ENCODE data around the gene RBP4. TPM values are rescaled to one million over a fixed set of nuclear protein-coding genes. Genes with fewer than 3 reads are reported as not detected.
A peak's percentile ranks its signal among the peaks of the same experiment; 100 is the strongest.

RBP4 gene
- total RNA-seq, 2 donors from 2014 or later, result 87.1 to 165 TPM

GRCh38 chr10:93598157-93598556 is 2.9 kb downstream of the RBP4 start:
- no peak for DNase-seq
- intact Hi-C loops (cut with DNase I), result no loop called here
- ATAC-seq, result no peak

- intact Hi-C loops (cut with DNase I), result no loop called here
- ATAC-seq (no peak), DNase-seq (no peak)
Observed at GRCh38 chr10:93597075-93597599, 3.9 kb downstream of the RBP4 start.

- intact Hi-C loops (cut with DNase I), result no loop called here
- no peak for DNase-seq
Observed at GRCh38 chr10:93596539-93596938, 4.5 kb downstream of the RBP4 start.

GRCh38 chr10:93595378-93596161 is 5.5 kb downstream of the RBP4 start:
- DNase-seq, result no peak
- intact Hi-C loops (cut with DNase I), result no loop called here
- no peak for ATAC-seq

More at GRCh38 chr10:93596539-93596938, 4.5 kb downstream of the RBP4 start:
- no peak for ATAC-seq

GRCh38 chr10:93594518-93594917 is 6.5 kb downstream of the RBP4 start:
- intact Hi-C loops (cut with DNase I), result no loop called here
- ATAC-seq (no peak), DNase-seq (no peak)

- ATAC-seq (no peak), DNase-seq (no peak)
- intact Hi-C loops (cut with DNase I), result no loop called here
Observed at GRCh38 chr10:93593749-93594148, 7.3 kb downstream of the RBP4 start.

- DNase-seq (no peak), ATAC-seq (no peak)
- intact Hi-C loops (cut with DNase I), result no loop called here
Observed at GRCh38 chr10:93593254-93593653, 7.8 kb downstream of the RBP4 start.

- DNase-seq (peak; percentile 34), ATAC-seq (peak in 1 of 2 donors; percentile 26)
- intact Hi-C loops (cut with DNase I), result no loop called here
Observed at GRCh38 chr10:93591065-93591808, 9.8 kb downstream of the RBP4 start.

- intact Hi-C loops (cut with DNase I), result no loop called here
- DNase-seq (no peak), ATAC-seq (peak in 1 of 2 donors; percentile 27)
Observed at GRCh38 chr10:93590638-93591037, 10.4 kb downstream of the RBP4 start.

- DNase-seq, result no peak
- intact Hi-C loops (cut with DNase I), result no loop called here
- peak in 1 of 2 donors; percentile 10 for ATAC-seq
Observed at GRCh38 chr10:93589648-93590562, 11.1 kb downstream of the RBP4 start.

- no peak for DNase-seq
- intact Hi-C loops (cut with DNase I), result no loop called here
- ATAC-seq, result no peak
Observed at GRCh38 chr10:93584445-93584844, 16.6 kb downstream of the RBP4 start.

GRCh38 chr10:93580828-93581227 is 20.2 kb downstream of the RBP4 start:
- DNase-seq (no peak), ATAC-seq (no peak)
- intact Hi-C loops (cut with DNase I), result no loop called here

GRCh38 chr10:93579985-93580711 is 20.9 kb downstream of the RBP4 start:
- DNase-seq (no peak), ATAC-seq (no peak)
- intact Hi-C loops (cut with DNase I), result no loop called here

GRCh38 chr10:93579089-93579488 is 21.9 kb downstream of the RBP4 start:
- DNase-seq (no peak), ATAC-seq (no peak)
- intact Hi-C loops (cut with DNase I), result no loop called here

- intact Hi-C loops (cut with DNase I), result no loop called here
- ATAC-seq (no peak), DNase-seq (no peak)
Observed at GRCh38 chr10:93577565-93577964, 23.5 kb downstream of the RBP4 start.

- DNase-seq, result no peak
- intact Hi-C loops (cut with DNase I), result no loop called here
- no peak for ATAC-seq
Observed at GRCh38 chr10:93576888-93577287, 24.1 kb downstream of the RBP4 start.

GRCh38 chr10:93573924-93574323 is 27.1 kb downstream of the RBP4 start:
- no peak for DNase-seq
- ATAC-seq, result no peak
- intact Hi-C loops (cut with DNase I), result no loop called here

- no peak for DNase-seq
- ATAC-seq, result peak; percentile 61 to 80
Observed at GRCh38 chr10:93573051-93573909, 27.8 kb downstream of the RBP4 start.

More at GRCh38 chr10:93573051-93573909, 27.8 kb downstream of the RBP4 start:
- intact Hi-C loops (cut with DNase I), result no loop called here
